HepG2 (cell line): ENCODE measurements around the gene CCL27. TPM values are rescaled to one million over a fixed set of nuclear protein-coding genes. Genes with fewer than 3 reads are reported as not detected.

Experiments
- AHR ChIP-seq: IDR thresholded peaks from 2 replicates; pipeline ENCODE4 v1.6.1; 2018; ENCODE audit warnings: missing genetic modification reagents, missing compliant biosample characterization
- ATRX ChIP-seq: sonication (generic); formaldehyde crosslinking; IDR thresholded peaks from 2 replicates; pipeline ENCODE4 v1.4.0; 2020; ENCODE audit warnings: missing genetic modification reagents, borderline replicate concordance
- CREB3 ChIP-seq: sonication (generic); formaldehyde crosslinking; IDR thresholded peaks from 2 replicates; pipeline ENCODE4 v1.5.0; 2020; ENCODE audit warnings: missing genetic modification reagents
- FOXA1 ChIP-seq, 2 experiments: fragments of 450-650 bp in 1 of 2; sonication (generic) in 1 of 2; formaldehyde crosslinking in 1 of 2; IDR thresholded peaks; 2 replicates each; pipeline versions ENCODE4 v1.4.0 to v1.6.1; 2016 to 2020; ENCODE audit warnings: missing genetic modification reagents in 1 of 2
- GLI4 ChIP-seq: sonication (generic); formaldehyde crosslinking; IDR thresholded peaks from 2 replicates; pipeline ENCODE4 v1.5.1; 2020; ENCODE audit warnings: missing genetic modification reagents, mild to moderate bottlenecking, moderate library complexity, borderline replicate concordance
- MEIS1 ChIP-seq: sonication (generic); formaldehyde crosslinking; IDR thresholded peaks from 2 replicates; pipeline ENCODE4 v1.9.0; 2021; ENCODE audit warnings: mild to moderate bottlenecking, missing genetic modification reagents, moderate library complexity, borderline replicate concordance
- MZF1 ChIP-seq: sonication (generic); formaldehyde crosslinking; IDR thresholded peaks from 2 replicates; pipeline ENCODE4 v1.8.1; 2023; ENCODE audit warnings: mild to moderate bottlenecking, missing genetic modification reagents, borderline replicate concordance
- NCOA1 ChIP-seq: sonication (generic); formaldehyde crosslinking; IDR thresholded peaks from 2 replicates; pipeline ENCODE4 v1.9.0; 2021; ENCODE audit warnings: missing genetic modification reagents
- NFRKB ChIP-seq: fragments of 450-650 bp; IDR thresholded peaks from 2 replicates; pipeline ENCODE4 v1.6.1; 2017
- RFXANK ChIP-seq: IDR thresholded peaks from 2 replicates; pipeline ENCODE4 v1.6.1; 2016
- SMYD3 ChIP-seq: sonication (generic); formaldehyde crosslinking; IDR thresholded peaks from 2 replicates; pipeline ENCODE4 v1.8.1; 2023; ENCODE audit warnings: mild to moderate bottlenecking, missing genetic modification reagents
- SOX5 ChIP-seq: IDR thresholded peaks from 2 replicates; pipeline ENCODE4 v1.6.1; 2016; ENCODE audit warnings: borderline replicate concordance
- TEAD2 ChIP-seq: sonication (generic); formaldehyde crosslinking; IDR thresholded peaks from 2 replicates; pipeline ENCODE4 v1.9.0; 2021; ENCODE audit warnings: missing genetic modification reagents
- TOE1 ChIP-seq: sonication (generic); formaldehyde crosslinking; IDR thresholded peaks from 2 replicates; pipeline ENCODE4 v1.4.0; 2020; ENCODE audit warnings: mild to moderate bottlenecking, missing genetic modification reagents
- ZFP1 ChIP-seq: IDR thresholded peaks from 2 replicates; pipeline ENCODE4 v1.6.1; 2016
- ZFP36L1 ChIP-seq: sonication (generic); formaldehyde crosslinking; IDR thresholded peaks from 2 replicates; pipeline ENCODE4 v1.8.0; 2022; ENCODE audit warnings: mild to moderate bottlenecking, missing genetic modification reagents, moderate library complexity
- ZNF10 ChIP-seq: sonication (generic); formaldehyde crosslinking; IDR thresholded peaks from 2 replicates; pipeline ENCODE4 v1.4.0; 2020; ENCODE audit warnings: mild to moderate bottlenecking, low read depth, missing genetic modification reagents, borderline replicate concordance
- ZNF138 ChIP-seq: sonication (generic); formaldehyde crosslinking; IDR thresholded peaks from 2 replicates; pipeline ENCODE4 v1.5.0; 2020; ENCODE audit warnings: mild to moderate bottlenecking, low read depth, missing genetic modification reagents
- ZNF468 ChIP-seq: sonication (generic); formaldehyde crosslinking; IDR thresholded peaks from 2 replicates; pipeline ENCODE4 v1.8.0; 2022; ENCODE audit warnings: mild to moderate bottlenecking, moderate library complexity, missing genetic modification reagents
- ZNF691 ChIP-seq: sonication (generic); formaldehyde crosslinking; IDR thresholded peaks from 2 replicates; pipeline ENCODE4 v1.4.0; 2020; ENCODE audit warnings: missing genetic modification reagents, low read depth, mild to moderate bottlenecking, borderline replicate concordance
- ZNF713 ChIP-seq: sonication (generic); formaldehyde crosslinking; IDR thresholded peaks from 2 replicates; pipeline ENCODE4 v1.4.0; 2020; ENCODE audit warnings: mild to moderate bottlenecking, missing genetic modification reagents
- polyA plus RNA-seq, 8 experiments: library from polyadenylated mRNA; depleted of rRNA in 3 of 8; stranded (reverse) in 7 of 8; unstranded in 1 of 8; fragments of >200 nt; fragmentation: Illumina TruSeq in 4 of 8; extraction: Trizol in 4 of 8; gene quantifications; 2 replicates each; pipeline versions ENCODE4 v1.2.1 to v1.2.3, GENCODE V29; 2011 to 2016; ENCODE audit warnings: low read depth in 4 of 8, missing spikeins in 1 of 8, mixed read lengths in 1 of 8; ENCODE audit not compliant: insufficient read depth in 1 of 8
- total RNA-seq, 5 experiments: library from RNA; depleted of rRNA; stranded (reverse); fragments of >200 nt; fragmentation: Illumina TruSeq; extraction: Trizol; gene quantifications; 2 replicates each; pipeline ENCODE4 v1.2.3, GENCODE V29; 2016; ENCODE audit warnings: low read depth in 1 of 5
- TF ChIP-seq, protein P1 (sequence below): sonication (generic); formaldehyde crosslinking; IDR thresholded peaks from 2 replicates; pipeline ENCODE4 v1.4.0; 2020; ENCODE audit warnings: mild to moderate bottlenecking, missing genetic modification reagents
- TF ChIP-seq, protein P2 (sequence below): sonication (generic); formaldehyde crosslinking; IDR thresholded peaks from 2 replicates; pipeline ENCODE4 v1.5.1; 2020; ENCODE audit warnings: mild to moderate bottlenecking, missing genetic modification reagents, borderline replicate concordance

Gene CCL27
- total and polyA plus RNA-seq, 2 of the 13 experiments (the other 11 are each of a cell fraction or from before 2014, with no cell fraction given), result not detected

DNA sequence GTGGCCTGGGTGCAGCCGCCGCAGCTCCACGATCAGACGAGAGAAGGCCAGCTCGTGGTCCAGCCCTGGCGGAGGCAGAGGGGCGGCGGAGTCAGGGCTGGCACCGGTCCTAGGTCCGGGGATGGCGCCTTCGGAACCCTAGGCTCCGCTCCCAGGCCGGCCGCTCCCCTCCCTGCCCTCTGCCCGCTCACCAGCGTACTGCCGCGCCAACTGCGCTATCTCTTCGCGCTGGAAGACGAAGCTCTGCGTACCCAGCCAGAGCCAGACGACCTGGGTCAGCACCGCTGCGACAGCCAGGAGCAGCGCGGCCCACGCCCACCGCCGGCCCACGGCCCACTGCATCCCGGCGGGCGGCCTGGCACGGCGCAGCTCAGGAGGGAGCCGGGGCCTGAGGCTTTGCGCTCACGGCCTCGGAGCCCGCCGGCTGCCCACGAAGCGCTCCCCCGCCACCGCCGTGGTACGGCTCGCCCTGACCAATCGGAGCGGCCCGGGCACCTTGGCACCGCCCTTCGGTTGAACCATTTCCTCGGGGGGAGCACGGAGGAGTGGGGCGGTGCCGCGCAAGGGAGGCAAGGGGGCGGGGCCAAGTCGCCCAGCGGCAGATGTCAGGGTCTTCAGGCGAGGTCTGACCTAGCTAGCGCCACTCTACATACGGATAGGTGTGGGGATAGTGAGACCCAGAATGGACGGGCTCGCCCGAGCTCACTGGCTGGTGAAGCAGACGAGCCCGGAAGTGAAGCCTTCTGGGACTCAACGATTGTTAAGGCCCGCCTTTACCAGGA, 24.9 kb downstream of the CCL27 start, which contains the start of gene SIGMAR1 (continued):
- TF ChIP-seq ZNF468 (CRISPR knock-in tag), result peak; percentile 75
- 0 out of 2 replicates have a peak, but pooled peaks have one; percentile 60 for TF ChIP-seq RFXANK (CRISPR knock-in tag)
- peak; percentile 50; the same call in 1 of the 2 replicates for TF ChIP-seq GLI4 (CRISPR knock-in tag)
- no peak for TF ChIP-seq NFRKB
- TF ChIP-seq MZF1 (CRISPR knock-in tag), result no peak
- peak; percentile 77; the same call in 1 of the 2 replicates for TF ChIP-seq CREB3 (CRISPR knock-in tag)
- TF ChIP-seq TOE1, result peak; percentile 43; the same call in 1 of the 2 replicates
- TF ChIP-seq, protein P1, sequence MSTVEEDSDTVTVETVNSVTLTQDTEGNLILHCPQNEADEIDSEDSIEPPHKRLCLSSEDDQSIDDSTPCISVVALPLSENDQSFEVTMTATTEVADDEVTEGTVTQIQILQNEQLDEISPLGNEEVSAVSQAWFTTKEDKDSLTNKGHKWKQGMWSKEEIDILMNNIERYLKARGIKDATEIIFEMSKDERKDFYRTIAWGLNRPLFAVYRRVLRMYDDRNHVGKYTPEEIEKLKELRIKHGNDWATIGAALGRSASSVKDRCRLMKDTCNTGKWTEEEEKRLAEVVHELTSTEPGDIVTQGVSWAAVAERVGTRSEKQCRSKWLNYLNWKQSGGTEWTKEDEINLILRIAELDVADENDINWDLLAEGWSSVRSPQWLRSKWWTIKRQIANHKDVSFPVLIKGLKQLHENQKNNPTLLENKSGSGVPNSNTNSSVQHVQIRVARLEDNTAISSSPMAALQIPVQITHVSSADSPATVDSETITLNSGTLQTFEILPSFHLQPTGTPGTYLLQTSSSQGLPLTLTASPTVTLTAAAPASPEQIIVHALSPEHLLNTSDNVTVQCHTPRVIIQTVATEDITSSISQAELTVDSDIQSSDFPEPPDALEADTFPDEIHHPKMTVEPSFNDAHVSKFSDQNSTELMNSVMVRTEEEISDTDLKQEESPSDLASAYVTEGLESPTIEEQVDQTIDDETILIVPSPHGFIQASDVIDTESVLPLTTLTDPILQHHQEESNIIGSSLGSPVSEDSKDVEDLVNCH (CRISPR knock-in tag), result no peak
- 0 out of 2 replicates have a peak, but pooled peaks have one; percentile 70 for TF ChIP-seq ZNF138 (CRISPR knock-in tag)
- no peak for TF ChIP-seq TEAD2
- no peak for TF ChIP-seq FOXA1 (IDR thresholded peaks at IDR 0.05)
- TF ChIP-seq FOXA1 (CRISPR knock-in tag; IDR thresholded peaks at IDR 0.05), result no peak
- no peak for TF ChIP-seq ATRX
- no peak for TF ChIP-seq NCOA1
- peak; percentile 55; the same call in 1 of the 2 replicates for TF ChIP-seq ZFP36L1 (CRISPR knock-in tag)
- TF ChIP-seq ZFP1 (CRISPR knock-in tag), result no peak
- TF ChIP-seq, protein P2, sequence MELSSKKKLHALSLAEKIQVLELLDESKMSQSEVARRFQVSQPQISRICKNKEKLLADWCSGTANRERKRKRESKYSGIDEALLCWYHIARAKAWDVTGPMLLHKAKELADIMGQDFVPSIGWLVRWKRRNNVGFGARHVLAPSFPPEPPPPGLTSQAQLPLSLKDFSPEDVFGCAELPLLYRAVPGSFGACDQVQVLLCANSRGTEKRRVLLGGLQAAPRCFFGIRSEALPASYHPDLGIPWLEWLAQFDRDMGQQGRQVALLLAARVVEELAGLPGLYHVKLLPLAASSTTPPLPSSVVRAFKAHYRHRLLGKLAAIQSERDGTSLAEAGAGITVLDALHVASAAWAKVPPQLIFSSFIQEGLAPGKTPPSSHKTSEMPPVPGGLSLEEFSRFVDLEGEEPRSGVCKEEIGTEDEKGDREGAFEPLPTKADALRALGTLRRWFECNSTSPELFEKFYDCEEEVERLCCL, result no peak; the same call in 1 of the 2 replicates
- 0 out of 2 replicates have a peak, but pooled peaks have one; percentile 67 for TF ChIP-seq SMYD3 (CRISPR knock-in tag)
- 0 out of 2 replicates have a peak, but pooled peaks have one; percentile 55 for TF ChIP-seq AHR (CRISPR knock-in tag)
- TF ChIP-seq SOX5, result 0 out of 2 replicates have a peak, but pooled peaks have one; percentile 31
- TF ChIP-seq ZNF691 (CRISPR knock-in tag), result peak; percentile 43
- no peak; the same call in 1 of the 2 replicates for TF ChIP-seq MEIS1 (CRISPR knock-in tag)
- peak; percentile 65; the same call in 1 of the 2 replicates for TF ChIP-seq ZNF713 (CRISPR knock-in tag)
- no peak for TF ChIP-seq ZNF10
